ENCODE measurements around the gene IL4.

IL4 gene

GRCh38 chr5:132704875-132705274 lies 31.1 kb downstream of the IL4 start:
- DNase-seq: no peak

GRCh38 chr5:132708645-132709044 lies 34.9 kb downstream of the IL4 start:
- DNase-seq: no peak

- DNase-seq: no peak
Measured at GRCh38 chr5:132714456-132715307, 40.9 kb downstream of the IL4 start.

GRCh38 chr5:132718544-132719312 lies 44.9 kb downstream of the IL4 start:
- no peak for DNase-seq

- no peak for DNase-seq
Measured at GRCh38 chr5:132725745-132726144, 52.0 kb downstream of the IL4 start.

GRCh38 chr5:132729896-132730295 lies 56.1 kb downstream of the IL4 start:
- no peak for DNase-seq

Measured in midbrain (tissue), 1 donor.